BLaER1 treated with 17β-estradiol and CSF1 and Interleukin-3, amounts not matched to agents 10 nM and 100 nM (cell line): ENCODE data around the gene INTS1.
"Not testable (repeated sequence)": the region's sequence is repeated elsewhere in the genome, so short reads cannot be mapped to it uniquely, and the experiment has no call there.

Experiments used
- H3K27ac ChIP-seq, 11 experiments: shearing (Covaris generic); formaldehyde crosslinking; 2 replicates each; pipeline ENCODE4 v1.8.1; 2022
- H3K27me3 ChIP-seq, 11 experiments: shearing (Covaris generic); formaldehyde crosslinking; 2 replicates each; pipeline ENCODE4 v1.8.1; 2022
- H3K36me3 ChIP-seq, 11 experiments: shearing (Covaris generic); formaldehyde crosslinking; 2 replicates each; pipeline ENCODE4 v1.8.1; 2022
- H3K4me1 ChIP-seq, 10 experiments: shearing (Covaris generic); formaldehyde crosslinking; 2 replicates each; pipeline ENCODE4 v1.8.1; 2022
- H3K4me2 ChIP-seq, 11 experiments: shearing (Covaris generic); formaldehyde crosslinking; 2 replicates each; pipeline ENCODE4 v1.8.1; 2022
- H3K4me3 ChIP-seq, 10 experiments: shearing (Covaris generic); formaldehyde crosslinking; 2 replicates each; pipeline ENCODE4 v1.8.1; 2022
- H3K9ac ChIP-seq, 11 experiments: shearing (Covaris generic); formaldehyde crosslinking; 2 replicates each; pipeline ENCODE4 v1.8.1; 2022
- H3K9me3 ChIP-seq, 11 experiments: shearing (Covaris generic); formaldehyde crosslinking; replicated peaks in 1 of 11; 2 replicates each; pipeline ENCODE4 v1.8.1; 2022
- H4K20me1 ChIP-seq, 11 experiments: shearing (Covaris generic); formaldehyde crosslinking; 2 replicates each; pipeline ENCODE4 v1.8.1; 2022
- Cebpa-rat ChIP-seq, 11 experiments: shearing (Covaris generic); IDR thresholded peaks; 2 replicates each; pipeline ENCODE4 v1.8.1; 2022

INTS1 gene

GRCh38 chr7:1444214-1444924, 59.8 kb downstream of the INTS1 start:
- H3K27ac ChIP-seq = no peak overlapping the region
- TF ChIP-seq Cebpa-rat (IDR thresholded peaks at IDR 0.05) = no peak
- H3K4me3 ChIP-seq = no peak overlapping the region
- peaks cover 0 to 6% (median 0%) of the 10 kb centered on the region in 11 experiments; a peak in 5 of 22 replicates for H3K27me3 ChIP-seq
- no peaks in the 10 kb centered on the region for H3K9me3 ChIP-seq
- H3K9ac ChIP-seq = no peak overlapping the region
- H3K36me3 ChIP-seq = no peaks in the 10 kb centered on the region
- peaks cover 0 to 28% (median 16%) of the 10 kb centered on the region in 10 experiments; a peak in 14 of 20 replicates for H3K4me1 ChIP-seq
- H3K4me2 ChIP-seq = no peak overlapping the region
- H4K20me1 ChIP-seq = peaks cover 0 to 39% (median 0%) of the 10 kb centered on the region in 11 experiments; a peak in 7 of 22 replicates

GRCh38 chr7:1443587-1444200, 60.5 kb downstream of the INTS1 start:
- peaks cover 0 to 30% (median 16%) of the 10 kb centered on the region in 10 experiments; a peak in 14 of 20 replicates for H3K4me1 ChIP-seq
- not testable (repeated sequence) for H3K27ac ChIP-seq, H3K9ac ChIP-seq, H3K36me3 ChIP-seq, H3K9me3 ChIP-seq, H3K4me2 ChIP-seq, H3K4me3 ChIP-seq, H3K27me3 ChIP-seq
- H4K20me1 ChIP-seq = peaks cover 0 to 39% (median 0%) of the 10 kb centered on the region in 11 experiments; a peak in 7 of 22 replicates

GRCh38 chr7:1442355-1443124, 61.6 kb downstream of the INTS1 start:
- 0 out of 22 replicates have a peak overlapping the region, but pooled peaks of 2 of the 11 experiments have one; percentile 13 to 22 for H3K9ac ChIP-seq
- H4K20me1 ChIP-seq = peaks cover 0 to 48% (median 0%) of the 10 kb centered on the region in 11 experiments; a peak in 7 of 22 replicates
- H3K27ac ChIP-seq = no peak overlapping the region
- no peak for TF ChIP-seq Cebpa-rat (IDR thresholded peaks at IDR 0.05)
- H3K9me3 ChIP-seq = no peaks in the 10 kb centered on the region
- no peaks in the 10 kb centered on the region for H3K36me3 ChIP-seq
- H3K4me2 ChIP-seq = peak overlapping the region in 8 of 11 experiments; percentile 37 to 72 (median 62); a peak in 12 of 22 replicates
- H3K27me3 ChIP-seq = peaks cover 0 to 6% (median 0%) of the 10 kb centered on the region in 11 experiments; a peak in 5 of 22 replicates
- no peak overlapping the region for H3K4me3 ChIP-seq
- peaks cover 0 to 30% (median 16%) of the 10 kb centered on the region in 10 experiments; a peak in 14 of 20 replicates for H3K4me1 ChIP-seq

- peaks cover 0 to 51% (median 0%) of the 10 kb centered on the region in 11 experiments; a peak in 7 of 22 replicates for H4K20me1 ChIP-seq
- peaks cover 0 to 30% (median 16%) of the 10 kb centered on the region in 10 experiments; a peak in 14 of 20 replicates for H3K4me1 ChIP-seq
- H3K4me3 ChIP-seq = no peak overlapping the region
- H3K36me3 ChIP-seq = no peaks in the 10 kb centered on the region
- H3K4me2 ChIP-seq = peak overlapping the region in 10 of 11 experiments; percentile 33 to 72 (median 56); a peak in 19 of 22 replicates
- peaks cover 0 to 6% (median 0%) of the 10 kb centered on the region in 11 experiments; a peak in 5 of 22 replicates for H3K27me3 ChIP-seq
- no peak for TF ChIP-seq Cebpa-rat (IDR thresholded peaks at IDR 0.05)
- H3K9me3 ChIP-seq = no peaks in the 10 kb centered on the region
- H3K9ac ChIP-seq = 0 out of 22 replicates have a peak overlapping the region, but pooled peaks of 2 of the 11 experiments have one; percentile 22 to 31
- H3K27ac ChIP-seq = no peak overlapping the region
Observed at GRCh38 chr7:1441615-1442354, 62.4 kb downstream of the INTS1 start.

GRCh38 chr7:1440620-1441019, 63.6 kb downstream of the INTS1 start:
- Histone ChIP-seq H3K9me3 (no peaks in the 10 kb centered on the region), H3K36me3 (no peaks in the 10 kb centered on the region), H4K20me1 (peaks cover 0 to 51% (median 0%) of the 10 kb centered on the region in 11 experiments; a peak in 7 of 22 replicates), H3K4me3 (no peak overlapping the region), H3K4me1 (peaks cover 0 to 30% (median 16%) of the 10 kb centered on the region in 10 experiments; a peak in 14 of 20 replicates), H3K27me3 (peaks cover 0 to 6% (median 0%) of the 10 kb centered on the region in 11 experiments; a peak in 5 of 22 replicates), H3K9ac (no peak overlapping the region), H3K27ac (no peak overlapping the region), H3K4me2 (peak overlapping the region in 6 of 11 experiments; percentile 49 to 72 (median 67); a peak in 8 of 22 replicates)
- TF ChIP-seq Cebpa-rat (IDR thresholded peaks at IDR 0.05) = no peak

- Histone ChIP-seq H3K27me3 (peaks cover 0 to 6% (median 0%) of the 10 kb centered on the region in 11 experiments; a peak in 5 of 22 replicates), H3K9ac (no peak overlapping the region), H3K4me2 (no peak overlapping the region), H3K27ac (no peak overlapping the region), H3K36me3 (no peaks in the 10 kb centered on the region), H3K4me3 (no peak overlapping the region), H4K20me1 (peaks cover 0 to 43% (median 0%) of the 10 kb centered on the region in 11 experiments; a peak in 7 of 22 replicates), H3K4me1 (peaks cover 0 to 29% (median 16%) of the 10 kb centered on the region in 10 experiments; a peak in 14 of 20 replicates), H3K9me3 (no peaks in the 10 kb centered on the region)
- TF ChIP-seq Cebpa-rat (IDR thresholded peaks at IDR 0.05) = no peak
Observed at GRCh38 chr7:1439373-1440363, 64.5 kb downstream of the INTS1 start.

GRCh38 chr7:1438821-1439220, 65.4 kb downstream of the INTS1 start:
- Histone ChIP-seq H3K27ac (no peak overlapping the region), H3K9ac (peak overlapping the region in 1 of 11 experiments; percentile 18; a peak in 1 of 22 replicates), H3K27me3 (peaks cover 0 to 6% (median 0%) of the 10 kb centered on the region in 11 experiments; a peak in 5 of 22 replicates), H3K36me3 (no peaks in the 10 kb centered on the region), H3K4me3 (no peak overlapping the region), H4K20me1 (peaks cover 0 to 38% (median 0%) of the 10 kb centered on the region in 11 experiments; a peak in 7 of 22 replicates), H3K9me3 (no peaks in the 10 kb centered on the region), H3K4me1 (peaks cover 0 to 24% (median 16%) of the 10 kb centered on the region in 10 experiments; a peak in 14 of 20 replicates), H3K4me2 (no peak overlapping the region)
- no peak for TF ChIP-seq Cebpa-rat (IDR thresholded peaks at IDR 0.05)
